HG02759 (cell line): Measurements from ENCODE around the gene CPPED1.
"Not testable (repeated sequence)": the region's sequence is repeated elsewhere in the genome, so short reads cannot be mapped to it uniquely, and the experiment has no call there.

ENCODE experiments used
- ATAC-seq: cut with Tn5 transposase; IDR thresholded peaks from one replicate; pipeline ENCODE4 v1.9.1; 2021; ENCODE audit warnings: mild to moderate bottlenecking, moderate library complexity; ENCODE audit not compliant: unreplicated experiment

Gene CPPED1, protein sequence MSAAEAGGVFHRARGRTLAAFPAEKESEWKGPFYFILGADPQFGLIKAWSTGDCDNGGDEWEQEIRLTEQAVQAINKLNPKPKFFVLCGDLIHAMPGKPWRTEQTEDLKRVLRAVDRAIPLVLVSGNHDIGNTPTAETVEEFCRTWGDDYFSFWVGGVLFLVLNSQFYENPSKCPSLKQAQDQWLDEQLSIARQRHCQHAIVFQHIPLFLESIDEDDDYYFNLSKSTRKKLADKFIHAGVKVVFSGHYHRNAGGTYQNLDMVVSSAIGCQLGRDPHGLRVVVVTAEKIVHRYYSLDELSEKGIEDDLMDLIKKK

GRCh38 chr16:12803203-12804093 is at the start of gene CPPED1:
CPPED1 (minus strand) TSS chr16:12803887; CDS start chr16:12803776, 111 bp downstream.
- ATAC-seq: peak; percentile 86

GRCh38 chr16:12850186-12850585 is 46.5 kb upstream of the CPPED1 start:
- ATAC-seq: no peak

GRCh38 chr16:12846592-12846991 is 42.9 kb upstream of the CPPED1 start:
- no peak for ATAC-seq

GRCh38 chr16:12845282-12845681 is 41.6 kb upstream of the CPPED1 start:
- no peak for ATAC-seq

DNA sequence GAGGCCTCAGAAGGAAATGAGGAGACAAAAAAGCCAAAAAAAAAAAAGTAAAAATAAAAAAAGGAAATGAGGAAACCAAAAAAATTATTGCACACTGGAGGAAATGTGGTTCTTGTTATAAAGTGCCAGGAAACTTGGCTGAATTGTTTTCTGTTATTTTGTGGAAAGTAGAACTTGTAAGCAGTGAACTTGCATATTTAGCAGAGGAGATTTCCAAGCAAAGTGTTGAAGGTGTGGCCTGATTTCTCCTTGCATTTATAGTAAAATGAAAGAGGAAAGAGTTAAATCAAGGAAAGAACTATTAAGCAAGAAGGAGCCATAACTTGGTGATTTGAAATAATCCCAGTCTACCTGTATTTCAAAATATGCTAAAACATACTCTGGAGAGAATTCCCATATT is 34.1 kb upstream of the CPPED1 start:
- no peak for ATAC-seq

GRCh38 chr16:12837291-12837690 is 33.6 kb upstream of the CPPED1 start:
- ATAC-seq: no peak

GRCh38 chr16:12833926-12834325 is 30.2 kb upstream of the CPPED1 start:
- ATAC-seq: no peak

- ATAC-seq: no peak
Measured at GRCh38 chr16:12829096-12829888, 25.6 kb upstream of the CPPED1 start.

- ATAC-seq: no peak
Measured at GRCh38 chr16:12828206-12828605, 24.5 kb upstream of the CPPED1 start.

DNA sequence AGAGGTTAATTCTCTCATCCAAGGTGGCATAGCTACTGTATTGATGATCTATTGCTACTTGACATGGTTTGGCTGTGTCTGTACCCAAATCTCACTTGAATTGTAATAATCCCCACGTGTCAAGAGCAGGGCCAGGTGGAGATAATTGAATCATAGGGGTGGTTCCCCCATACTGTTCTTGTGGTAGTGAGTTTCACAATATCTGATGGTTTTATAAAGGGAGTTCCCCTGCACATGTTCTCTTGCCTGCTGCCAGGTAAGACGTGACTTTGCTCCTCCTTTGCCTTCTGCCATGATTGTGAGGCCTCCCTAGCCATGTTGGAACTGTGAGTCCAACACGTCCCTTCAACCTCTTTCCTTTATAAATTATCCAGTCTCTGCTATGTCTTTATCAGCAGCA is 22.9 kb upstream of the CPPED1 start:
- no peak for ATAC-seq

DNA sequence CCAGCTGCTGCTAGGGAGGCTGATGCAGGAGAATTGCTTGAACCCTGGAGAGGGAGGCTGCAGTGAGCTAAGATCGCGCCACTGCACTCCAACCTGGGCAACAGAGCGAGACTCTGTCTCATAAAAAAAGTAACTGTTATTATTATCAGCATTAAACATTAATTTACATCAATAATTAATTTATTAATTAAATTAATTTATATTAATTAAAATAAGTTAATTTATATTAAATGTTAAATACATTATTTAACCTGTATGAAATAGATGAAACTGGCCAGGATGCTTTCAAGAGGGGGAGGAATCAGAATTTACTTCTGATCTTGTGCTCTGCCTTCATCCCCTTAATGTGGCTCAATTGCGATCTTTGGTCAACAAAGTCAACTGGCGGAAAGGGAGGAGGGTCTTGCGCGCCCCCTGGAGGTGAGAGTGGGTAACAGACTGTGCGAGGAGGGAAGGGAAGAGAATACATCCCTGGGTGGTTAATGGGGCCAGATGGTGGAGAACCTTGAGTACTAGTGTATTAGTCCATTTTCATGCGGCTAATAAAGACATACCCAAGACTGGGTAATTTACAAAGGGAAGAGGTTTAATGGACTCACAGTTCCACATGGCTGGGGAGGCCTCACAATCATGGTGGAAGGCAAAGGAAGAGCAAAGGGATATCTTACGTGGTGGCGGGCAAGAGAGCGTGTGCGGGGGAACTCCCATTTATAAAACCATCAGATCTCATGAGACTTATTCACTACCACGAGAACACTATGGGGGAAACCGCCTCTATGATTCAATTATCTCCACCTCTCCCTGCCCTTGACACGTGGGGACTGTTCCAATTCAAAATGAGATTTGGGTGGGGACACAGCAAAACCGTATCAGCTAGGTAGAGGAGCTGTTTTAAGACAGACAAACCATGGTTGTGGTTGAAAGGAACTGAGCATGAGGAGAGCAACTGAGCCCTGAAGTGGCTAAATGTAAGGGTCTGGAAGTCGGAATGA is 15.7 kb upstream of the CPPED1 start:
- no peak for ATAC-seq

DNA sequence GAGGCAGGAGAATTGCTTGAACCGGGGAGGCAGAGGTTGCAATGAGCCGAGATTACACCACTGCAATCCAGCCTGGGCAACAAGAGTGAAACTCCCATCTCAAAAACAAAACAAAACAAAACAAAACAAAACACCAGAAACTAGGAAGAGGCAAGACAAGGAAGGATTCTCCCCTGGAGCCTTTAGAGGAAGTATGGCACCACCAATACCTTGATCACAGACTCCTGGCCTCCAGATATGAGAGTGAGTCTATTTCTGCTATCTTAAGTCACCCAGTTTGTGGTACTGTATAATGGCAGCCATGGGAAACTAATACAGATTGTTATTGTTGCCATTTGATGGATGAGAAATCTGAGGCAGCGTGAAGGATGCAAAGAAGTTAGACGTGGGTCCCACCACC is 14.6 kb upstream of the CPPED1 start:
- no peak for ATAC-seq

- ATAC-seq: not testable (repeated sequence)
Measured at GRCh38 chr16:12816791-12817214, 13.1 kb upstream of the CPPED1 start.

DNA sequence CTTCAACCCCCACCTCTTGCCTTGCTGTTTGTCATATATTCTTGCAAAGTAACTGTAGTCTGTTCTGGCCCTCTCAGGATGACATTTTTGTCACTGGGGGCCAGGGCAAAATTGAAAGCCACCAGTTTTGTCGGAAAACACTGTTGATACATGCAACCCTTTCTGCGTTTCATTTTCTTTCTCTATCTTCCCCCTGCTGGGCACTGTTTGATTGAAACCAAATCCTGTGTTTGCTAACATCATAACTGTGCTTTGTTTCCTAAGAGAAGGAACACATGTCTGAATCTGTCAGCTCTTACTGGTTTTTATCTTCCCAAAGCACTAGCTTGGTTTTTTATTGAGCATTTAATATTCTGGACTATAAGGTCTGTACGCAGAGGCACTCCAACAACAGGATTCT is 11.7 kb upstream of the CPPED1 start:
- ATAC-seq: no peak

DNA sequence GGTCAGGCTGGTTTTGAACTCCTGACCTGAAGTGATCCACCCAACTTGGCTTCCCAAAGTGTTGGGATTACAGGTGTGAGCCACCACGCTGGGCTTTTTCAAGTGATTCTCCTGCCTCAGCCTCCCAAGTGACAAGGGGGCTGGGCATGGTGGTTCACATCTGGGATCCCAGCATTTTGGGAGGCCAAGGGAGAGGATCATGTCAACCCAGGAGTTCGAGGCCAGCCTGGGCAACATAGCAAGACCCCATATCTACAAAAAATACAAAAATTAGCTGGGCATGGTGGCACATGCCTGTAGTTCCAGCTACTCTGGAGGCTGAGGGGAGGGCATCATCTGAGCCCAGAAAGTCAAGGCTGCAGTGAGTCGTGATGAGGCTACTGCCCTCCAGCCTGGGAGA is 10.0 kb upstream of the CPPED1 start:
- ATAC-seq: not testable (repeated sequence)

GRCh38 chr16:12813321-12813720 is 9.6 kb upstream of the CPPED1 start:
- ATAC-seq: not testable (repeated sequence)

DNA sequence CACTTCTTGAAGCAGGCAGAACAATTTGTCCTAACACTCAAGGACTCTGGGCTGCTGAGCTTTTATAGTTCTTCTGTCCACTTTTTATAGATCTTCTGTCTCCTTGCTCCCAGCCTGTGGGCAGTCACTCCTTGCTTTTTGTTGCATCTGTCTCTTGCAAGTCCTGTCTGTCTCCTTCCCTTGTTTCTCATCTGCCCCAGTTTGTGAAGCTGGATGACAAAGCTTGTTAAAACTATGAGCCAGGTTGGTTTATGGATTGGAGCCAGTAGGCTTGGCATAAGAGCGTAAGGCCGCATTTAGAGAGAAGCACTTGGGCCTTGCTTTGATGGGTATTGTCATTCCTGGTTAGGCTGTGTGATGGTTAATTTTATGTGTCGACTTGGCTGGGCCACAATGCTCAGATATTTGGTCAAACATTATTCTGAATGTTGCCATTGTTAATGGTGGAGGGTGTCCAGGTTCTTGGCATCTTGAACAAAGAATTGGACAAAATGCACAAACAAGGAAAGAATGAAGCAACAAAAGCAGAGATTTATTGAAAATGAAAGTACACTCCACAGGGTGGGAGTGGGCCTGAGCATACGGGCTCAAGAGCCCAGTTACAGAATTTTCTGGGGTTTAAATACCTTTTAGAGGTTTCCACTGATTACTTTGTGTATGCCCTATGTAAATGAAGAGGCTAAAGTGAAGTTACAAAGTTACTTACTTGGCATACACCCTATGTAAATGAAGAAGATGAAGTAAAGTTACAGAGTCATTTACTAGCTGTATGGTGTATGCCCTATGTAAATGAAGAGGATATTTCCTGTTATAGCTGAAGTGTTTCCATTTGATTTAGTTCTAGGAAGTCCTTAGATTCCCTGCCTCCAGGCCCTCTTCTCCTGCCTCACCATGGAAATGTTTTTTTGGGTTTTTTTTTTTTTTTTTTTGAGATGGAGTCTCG is 8.0 kb upstream of the CPPED1 start:
- no peak for ATAC-seq

- ATAC-seq: no peak
Measured at GRCh38 chr16:12805066-12805465, 1.4 kb upstream of the CPPED1 start.

DNA sequence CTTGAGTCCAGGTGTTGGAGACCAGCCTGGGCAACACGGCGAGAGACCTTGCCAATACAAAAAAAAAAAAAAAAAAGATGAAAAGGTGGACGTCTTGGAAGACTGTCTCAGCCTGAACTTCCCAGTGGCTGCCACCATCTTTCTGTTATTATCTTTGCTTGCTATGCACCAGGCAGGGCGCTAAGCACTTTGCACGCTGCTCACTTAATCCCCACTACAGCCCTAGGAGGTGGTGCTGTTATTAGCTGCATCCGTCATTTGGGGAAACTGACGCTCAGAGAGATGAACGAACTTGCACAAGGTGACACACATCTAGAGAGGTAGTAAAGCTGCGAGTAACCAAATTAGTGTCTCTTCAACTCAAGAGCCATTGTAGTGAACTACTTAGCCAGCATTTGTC is 708 bp upstream of the CPPED1 start:
- no peak for ATAC-seq
